GM21367 (cell line): ENCODE results near the gene VAV2.

Source experiments
- ATAC-seq: cut with Tn5 transposase; IDR thresholded peaks from one replicate; pipeline ENCODE4 v1.9.1; 2021; ENCODE audit not compliant: unreplicated experiment

VAV2 gene

GRCh38 chr9:133809335-133809734, 182.8 kb downstream of the VAV2 start:
- no peak for ATAC-seq

GRCh38 chr9:133807818-133808217, 184.3 kb downstream of the VAV2 start:
- ATAC-seq, result no peak

- no peak for ATAC-seq
Observed at GRCh38 chr9:133807037-133807436, 185.1 kb downstream of the VAV2 start.

- ATAC-seq, result no peak
Observed at GRCh38 chr9:133806623-133807010, 185.5 kb downstream of the VAV2 start.

GRCh38 chr9:133805876-133806622, 186.1 kb downstream of the VAV2 start:
- ATAC-seq, result no peak

DNA sequence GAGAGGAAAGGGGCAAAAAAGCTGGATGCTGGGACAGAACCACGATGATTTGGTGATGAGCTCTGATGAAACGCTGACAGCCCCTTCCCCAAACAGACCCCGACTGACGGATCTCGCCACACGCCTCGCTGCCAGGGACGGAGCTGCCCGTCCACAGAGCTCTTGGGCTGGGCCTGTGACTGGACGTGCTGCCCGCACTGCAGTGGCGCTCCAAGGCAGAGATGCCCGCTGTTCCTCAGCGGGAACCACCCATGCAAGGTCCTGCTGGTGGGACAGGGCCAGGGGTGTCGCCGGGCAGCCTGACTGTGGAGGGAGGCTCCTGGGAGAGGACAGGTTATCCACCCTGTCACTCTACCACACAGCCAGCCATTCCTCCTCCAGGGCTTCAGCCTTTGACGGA, 187.9 kb downstream of the VAV2 start:
- ATAC-seq, result no peak

- no peak for ATAC-seq
Observed at GRCh38 chr9:133803745-133804144, 188.4 kb downstream of the VAV2 start.

DNA sequence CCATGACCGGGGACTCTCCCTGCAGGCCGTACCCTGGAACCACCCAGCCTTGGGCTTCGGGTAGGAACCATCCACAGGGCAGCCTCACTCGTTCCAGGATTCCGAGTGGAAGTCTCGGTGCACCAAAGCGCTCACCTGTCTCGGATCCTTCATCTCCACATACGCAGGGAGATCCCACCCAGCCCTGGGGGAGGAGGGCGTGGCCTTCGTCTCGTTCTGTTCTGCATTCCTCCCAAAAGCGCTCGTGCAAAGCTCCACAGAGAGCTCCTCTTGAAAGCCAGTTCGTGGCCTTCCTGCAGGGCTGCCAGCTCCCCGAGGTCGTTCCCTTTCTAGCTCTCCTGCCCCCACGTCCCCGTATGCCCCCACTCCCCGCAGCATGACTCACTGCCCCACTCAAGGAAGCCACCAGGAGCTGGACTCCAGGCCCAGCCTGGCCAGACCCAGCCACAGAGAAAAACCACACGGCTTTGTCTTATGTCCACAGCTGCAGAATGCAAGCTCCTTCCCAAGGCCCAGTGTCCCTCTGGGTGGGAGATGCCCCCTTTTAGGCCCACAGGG, 189.0 kb downstream of the VAV2 start:
- no peak for ATAC-seq

DNA sequence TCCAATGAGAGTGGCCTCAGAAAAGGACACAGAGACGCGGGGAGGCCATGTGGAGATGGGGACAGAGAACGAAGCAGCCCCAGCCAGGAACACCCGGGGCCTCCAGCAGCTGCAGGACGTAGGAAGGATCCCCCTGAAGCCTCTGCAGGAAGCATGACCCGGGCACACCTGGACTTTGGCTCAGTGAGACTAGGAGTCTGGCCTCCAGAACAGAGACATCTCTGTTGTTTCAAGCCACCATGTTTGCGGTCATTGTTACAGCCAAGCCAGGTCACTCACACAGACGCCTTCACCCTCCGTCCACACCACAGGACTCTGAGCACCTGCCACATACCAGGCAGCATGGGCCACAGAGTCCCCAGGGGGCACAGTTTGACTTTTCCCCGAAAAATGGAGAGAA, 190.4 kb downstream of the VAV2 start:
- ATAC-seq, result no peak

DNA sequence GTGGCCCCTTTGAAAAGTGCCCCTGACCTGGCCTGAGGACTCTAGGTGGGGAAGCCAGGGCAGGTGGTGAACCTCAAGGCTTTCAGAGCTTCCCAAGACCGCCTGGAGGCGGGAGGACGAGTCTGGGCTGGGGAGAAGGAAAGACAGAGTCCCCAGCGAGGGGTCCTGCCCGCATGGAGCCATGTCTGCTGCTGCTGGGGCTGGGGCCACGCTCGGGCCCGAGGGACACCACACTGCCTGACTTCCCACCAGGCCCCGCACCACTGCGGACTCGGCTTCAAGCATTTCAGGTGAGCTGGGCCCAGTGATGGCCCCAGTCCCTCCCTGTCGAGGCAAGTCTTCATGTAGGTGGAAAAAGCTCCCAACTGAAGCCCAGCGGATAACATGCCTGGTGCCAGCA, 191.9 kb downstream of the VAV2 start:
- ATAC-seq, result no peak

DNA sequence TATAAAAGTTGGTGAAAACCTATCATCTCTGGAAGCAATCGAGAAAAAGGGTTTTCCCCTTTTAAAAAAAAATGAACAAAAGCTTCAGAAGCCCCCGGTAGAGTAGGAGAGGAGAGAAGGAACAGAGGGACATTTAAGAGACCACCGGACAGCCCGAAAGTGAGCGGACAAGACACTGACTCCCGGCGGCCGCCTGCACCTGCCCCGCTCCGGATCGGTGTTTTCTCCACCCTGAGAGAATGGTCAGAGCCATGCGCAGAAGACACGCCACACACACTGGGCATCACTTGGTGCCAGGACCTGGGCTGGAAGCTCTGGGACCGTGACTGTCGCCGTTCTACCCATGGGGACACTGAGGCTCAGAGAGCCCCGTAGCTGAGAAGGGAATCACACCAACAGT, 192.4 kb downstream of the VAV2 start:
- ATAC-seq, result no peak

DNA sequence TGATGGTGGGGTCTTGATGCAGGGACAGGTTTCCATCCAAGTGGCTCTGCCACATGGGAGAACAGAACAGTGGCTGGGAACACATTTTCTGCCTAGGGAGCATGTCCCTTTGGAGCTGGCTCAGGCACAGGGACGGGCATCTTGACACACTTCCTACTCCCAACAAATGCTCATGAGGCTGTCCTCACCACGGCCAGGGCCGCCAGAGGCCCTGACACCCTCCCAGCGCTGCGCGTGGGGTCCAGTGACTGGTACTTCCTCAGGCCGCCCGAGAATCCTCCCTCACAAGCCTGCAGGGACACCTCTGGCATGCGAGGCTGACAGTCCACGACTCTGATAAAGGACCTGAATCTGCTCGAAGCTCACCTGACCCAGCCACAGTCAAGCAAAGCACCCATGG, 193.0 kb downstream of the VAV2 start:
- no peak for ATAC-seq

DNA sequence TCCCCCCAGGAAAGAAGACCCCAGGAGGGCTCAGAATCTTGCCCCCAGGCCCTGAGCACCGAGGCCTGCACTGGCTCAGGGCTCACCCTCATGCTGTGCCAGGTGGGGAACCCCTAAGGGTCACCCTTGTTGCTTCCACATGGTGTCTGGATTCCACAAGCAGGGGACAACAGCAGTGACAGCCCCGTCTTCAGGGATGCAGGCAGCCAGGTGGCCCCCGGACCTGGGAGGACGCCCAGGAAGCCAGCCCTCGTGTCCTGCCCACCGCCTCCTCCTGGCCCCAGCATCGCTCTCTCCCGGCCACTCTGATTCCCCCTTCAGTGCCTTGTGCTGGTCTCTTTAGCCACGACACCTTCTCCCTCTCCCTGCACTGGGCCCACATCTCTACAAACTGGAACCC, 194.0 kb downstream of the VAV2 start:
- ATAC-seq, result no peak

DNA sequence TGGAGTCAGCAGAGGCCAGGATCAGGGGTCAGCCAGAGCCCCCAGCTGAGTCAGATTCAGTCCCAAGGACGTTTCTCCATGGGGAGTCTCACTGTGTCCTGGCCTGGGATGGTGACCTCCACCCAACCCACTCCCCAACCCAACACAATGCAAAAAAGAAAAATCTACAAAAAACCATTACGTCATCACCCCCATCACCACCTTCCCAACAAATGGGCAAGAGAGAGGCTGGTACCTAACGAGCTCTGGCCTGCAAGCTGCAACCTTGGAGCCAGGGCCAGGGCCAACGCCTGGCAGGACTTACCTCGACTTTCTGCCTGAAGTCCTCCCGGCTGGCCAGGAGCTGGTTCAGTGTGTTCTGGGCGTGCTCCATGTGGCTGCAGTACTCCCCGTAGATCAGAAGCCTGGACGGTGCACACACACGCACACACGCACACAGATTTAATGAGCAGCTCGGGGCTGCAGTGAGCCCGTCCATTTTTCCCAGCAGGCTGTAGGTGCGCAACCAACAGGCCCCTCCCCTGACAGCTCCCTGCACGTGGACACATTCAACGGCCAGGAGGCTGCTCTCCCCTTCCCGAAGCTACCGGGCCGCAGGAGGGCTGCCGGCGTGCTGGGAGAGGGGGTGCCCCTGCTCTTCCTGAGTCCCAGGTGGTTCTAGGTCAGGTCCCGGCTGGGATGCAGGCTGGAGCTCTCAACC, 194.6 kb downstream of the VAV2 start:
- no peak for ATAC-seq

DNA sequence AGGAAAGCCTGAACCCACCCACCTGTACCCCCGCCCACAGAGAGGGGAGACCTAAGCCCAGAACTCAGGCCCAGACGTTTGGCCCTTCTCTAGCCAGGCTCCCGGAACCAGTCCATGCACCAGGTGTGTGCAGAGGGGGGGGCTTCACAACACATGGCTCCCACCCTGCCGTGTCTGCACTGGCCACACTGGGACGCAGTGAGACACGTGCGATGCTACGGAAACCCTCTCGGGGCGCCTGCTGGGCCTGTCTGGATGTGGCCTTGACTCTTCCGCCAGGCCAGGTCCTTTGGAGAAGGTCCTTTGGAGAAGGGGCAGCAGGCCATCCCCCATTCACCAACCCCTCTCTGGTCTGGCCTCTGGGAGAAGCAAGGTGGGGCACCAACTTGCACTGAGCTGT, 195.6 kb downstream of the VAV2 start:
- ATAC-seq, result no peak

GRCh38 chr9:133795049-133795448, 197.1 kb downstream of the VAV2 start:
- no peak for ATAC-seq

DNA sequence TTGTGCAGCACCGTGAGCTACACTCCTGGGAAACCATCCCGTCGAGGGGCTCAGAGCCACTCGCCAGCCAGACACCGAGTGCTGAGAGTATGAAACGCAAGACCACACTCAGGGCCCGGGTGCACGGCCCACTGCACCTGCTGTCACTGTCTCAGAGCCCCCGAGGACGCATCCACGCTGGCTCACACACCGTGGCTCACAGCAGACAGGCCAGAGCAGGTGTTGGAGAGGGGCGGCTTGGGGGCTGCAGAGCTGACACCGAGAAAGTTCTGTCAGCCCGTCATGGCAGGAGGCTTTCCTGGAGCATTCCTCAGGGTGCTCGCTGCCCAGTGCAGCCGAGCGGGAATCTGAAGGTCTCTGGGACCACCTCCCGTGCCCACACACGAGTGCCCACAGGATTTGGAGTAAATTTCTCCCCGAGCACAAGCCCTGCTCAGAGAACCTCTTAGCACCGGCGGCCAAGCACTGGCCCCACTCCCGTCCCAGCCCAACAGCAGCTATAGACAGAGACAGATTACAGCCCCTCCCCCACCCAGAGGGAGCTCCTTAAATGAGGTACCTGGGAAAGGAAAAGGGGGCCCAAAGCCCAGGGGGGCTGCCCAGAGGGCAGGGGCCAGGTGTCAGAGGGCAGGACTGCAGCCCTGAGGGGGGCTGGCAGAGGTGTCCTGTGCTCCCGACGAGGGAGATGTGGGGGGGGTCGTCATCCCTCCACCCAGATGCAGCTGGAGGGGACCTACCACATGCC, 197.9 kb downstream of the VAV2 start:
- ATAC-seq, result no peak

- no peak for ATAC-seq
Observed at GRCh38 chr9:133793471-133793870, 198.7 kb downstream of the VAV2 start.

DNA sequence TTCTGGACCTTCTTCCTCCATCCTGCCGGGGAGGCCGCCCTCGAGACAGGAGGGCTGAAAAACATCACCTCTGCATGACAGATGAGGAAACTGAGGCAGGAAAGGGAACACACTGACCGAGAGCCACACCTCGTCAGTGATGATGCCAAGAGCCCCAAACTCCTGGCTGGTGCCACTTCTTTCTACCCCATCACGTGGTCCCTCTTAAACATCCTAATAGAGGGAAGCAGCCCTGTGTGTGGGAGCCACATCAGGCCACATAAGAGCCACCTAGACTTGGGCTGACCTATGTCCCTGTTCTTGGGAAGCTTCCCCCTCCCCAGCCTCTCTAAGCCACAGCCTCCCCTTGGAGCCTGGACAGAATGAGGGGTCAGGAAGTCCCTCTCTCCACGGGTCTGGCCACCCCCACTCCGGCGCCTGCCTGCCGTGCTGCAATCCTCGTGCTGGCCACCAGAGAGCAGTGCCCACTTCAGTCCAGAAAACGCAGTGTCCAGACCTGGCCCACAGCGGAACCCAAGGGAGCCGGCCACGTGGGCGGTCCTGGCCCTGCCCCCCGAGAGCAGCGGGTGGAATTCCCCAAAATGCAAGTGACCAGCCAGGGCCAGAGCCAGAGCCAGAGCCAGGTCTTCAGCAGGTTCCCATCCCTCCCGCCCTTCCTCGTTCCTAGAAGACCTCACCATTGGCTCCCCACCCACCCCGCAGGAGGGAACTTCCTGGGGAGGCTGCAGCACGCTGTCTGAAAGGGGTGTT, 199.2 kb downstream of the VAV2 start:
- no peak for ATAC-seq

DNA sequence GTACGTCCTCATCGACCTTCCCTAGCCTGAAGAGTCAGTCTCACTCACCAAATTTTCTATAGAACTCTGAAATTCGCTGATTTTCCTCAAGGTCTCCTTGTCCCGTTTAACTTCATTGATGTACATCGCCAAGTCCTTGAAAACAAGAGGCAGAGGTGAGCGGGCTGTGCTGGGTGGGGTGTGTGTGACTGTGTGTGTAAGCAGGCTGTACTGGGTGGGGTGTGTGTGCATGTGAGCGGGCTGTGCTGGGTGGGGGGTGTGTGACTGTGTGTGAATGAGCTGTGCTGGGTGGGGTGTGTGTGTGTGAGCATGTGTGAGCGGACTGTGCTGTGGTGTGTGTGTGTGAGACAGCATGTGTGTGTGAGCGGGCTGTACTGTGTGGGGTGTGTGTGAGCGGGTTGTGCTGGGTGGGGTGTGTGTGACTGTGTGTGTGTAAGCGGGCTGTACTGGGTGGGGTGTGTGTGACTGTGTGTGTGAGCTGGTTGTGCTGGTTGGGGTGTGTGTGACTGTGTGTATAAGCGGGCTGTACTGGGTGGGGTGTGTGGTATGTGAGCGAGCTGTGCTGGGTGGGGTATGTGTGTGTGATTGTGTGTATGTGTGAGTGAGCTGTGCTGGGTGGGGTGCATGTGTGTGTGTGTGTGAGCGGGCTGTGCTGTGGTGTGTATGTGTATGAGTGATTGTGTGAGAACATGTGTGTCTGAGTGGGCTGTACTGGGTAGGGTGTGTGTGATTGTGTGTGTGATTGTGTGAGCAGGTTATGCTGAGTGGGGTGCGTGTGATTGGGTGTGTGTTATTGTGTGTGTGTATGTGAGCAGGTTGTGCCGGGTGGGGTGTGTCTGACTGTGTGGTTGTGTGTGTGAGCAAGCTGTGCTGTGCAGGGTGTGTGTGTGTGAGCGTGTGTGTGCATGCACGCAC, 200.1 kb downstream of the VAV2 start:
- no peak for ATAC-seq
